DOHH2 (cell line): ENCODE results near the gene HOXD10.

Experiments
- H3F3A ChIP-seq: fragments of 200-600 bp; sonication (generic), shearing (Covaris generic); 2 replicates; pipeline ENCODE4 v1.6.0; 2016; ENCODE audit warnings: antibody characterized with exemption, mild to moderate bottlenecking; ENCODE audit not compliant: control insufficient read depth, insufficient read depth
- H3K27ac ChIP-seq: fragments of 200-600 bp; sonication (generic); 2 replicates; pipeline ENCODE4 v1.5.1; 2014; ENCODE audit warnings: low read depth, mild to moderate bottlenecking, low read length, moderate library complexity
- H3K27me3 ChIP-seq: fragments of 200-600 bp; sonication (generic); 2 replicates; pipeline ENCODE4 v1.6.1; 2014; ENCODE audit warnings: mild to moderate bottlenecking, low read length, mixed read lengths; ENCODE audit not compliant: control insufficient read depth
- H3K36me3 ChIP-seq: fragments of 200-600 bp; sonication (generic); 2 replicates; pipeline ENCODE4 v1.6.1; 2014; ENCODE audit warnings: mild to moderate bottlenecking, low read length, moderate library complexity, mixed read lengths; ENCODE audit not compliant: control insufficient read depth
- H3K4me1 ChIP-seq: fragments of 200-600 bp; sonication (generic); 2 replicates; pipeline ENCODE4 v1.6.1; 2014; ENCODE audit warnings: mild to moderate bottlenecking, low read length, mixed read lengths; ENCODE audit not compliant: control insufficient read depth
- H3K4me2 ChIP-seq: fragments of 200-600 bp; sonication (generic); 2 replicates; pipeline ENCODE4 v1.6.0; 2014; ENCODE audit warnings: mild to moderate bottlenecking, low read length, moderate library complexity
- H3K4me3 ChIP-seq: fragments of 200-600 bp; sonication (generic); 2 replicates; pipeline ENCODE4 v1.5.1; 2014; ENCODE audit warnings: mild to moderate bottlenecking, low read length, mixed read lengths
- H3K79me2 ChIP-seq: fragments of 200-600 bp; sonication (generic); 2 replicates; pipeline ENCODE4 v1.6.1; 2014; ENCODE audit warnings: mild to moderate bottlenecking, low read length, mixed read lengths; ENCODE audit not compliant: control insufficient read depth
- H3K9me2 ChIP-seq: fragments of 200-600 bp; sonication (generic); replicated peaks from 2 replicates; pipeline ENCODE4 v1.6.1; 2014; ENCODE audit warnings: mild to moderate bottlenecking, low read length, mixed read lengths; ENCODE audit not compliant: control insufficient read depth
- H3K9me3 ChIP-seq: fragments of 200-600 bp; sonication (generic); 2 replicates; pipeline ENCODE4 v1.6.1; 2014; ENCODE audit warnings: antibody characterized with exemption, low read length, mixed read lengths; ENCODE audit not compliant: control insufficient read depth, insufficient read depth
- H4K20me1 ChIP-seq: fragments of 200-600 bp; sonication (generic); 2 replicates; pipeline ENCODE4 v1.6.0; 2014; ENCODE audit warnings: low read depth, mild to moderate bottlenecking, antibody characterized with exemption, low read length, moderate library complexity; ENCODE audit not compliant: control insufficient read depth, insufficient read depth
- EZH2phosphoT487 ChIP-seq: fragments of 200-600 bp; sonication (generic); IDR thresholded peaks from 2 replicates; pipeline ENCODE4 v1.6.1; 2017; ENCODE audit warnings: borderline replicate concordance, mild to moderate bottlenecking, antibody characterized with exemption, low read length, moderate library complexity, mixed read lengths
- TF ChIP-seq, protein P1 (sequence below): fragments of 200-600 bp; sonication (generic); IDR thresholded peaks from one replicate; pipeline ENCODE4 v1.5.1; 2014; ENCODE audit warnings: antibody characterized with exemption, mild to moderate bottlenecking, low read depth, low read length; ENCODE audit not compliant: poor library complexity, severe bottlenecking

The HOXD10 gene

DNA sequence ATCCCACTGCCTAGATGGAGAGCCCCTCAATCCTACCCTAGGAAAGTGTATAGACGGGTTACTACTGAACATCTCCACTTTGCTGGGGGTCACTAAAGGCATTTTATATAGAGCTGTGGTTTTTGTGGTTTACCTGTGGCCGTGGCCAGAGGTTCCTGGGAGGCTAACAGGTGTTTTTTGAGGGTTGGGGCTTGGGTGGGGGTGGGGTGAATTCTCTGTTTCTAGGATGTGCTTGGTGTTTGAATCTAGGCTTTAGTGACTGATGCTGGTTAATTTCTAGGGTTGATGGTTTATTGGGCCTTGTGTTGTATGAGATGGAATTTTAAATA lies 20.6 kb downstream of the HOXD10 start:
- peaks cover 8% of the 10 kb centered on the region; the same call in 1 of the 2 replicates for H3K27me3 ChIP-seq
- no peaks in the 10 kb centered on the region for H3K9me2 ChIP-seq
- H3K4me1 ChIP-seq, result peaks cover 3% of the 10 kb centered on the region; the same call in 1 of the 2 replicates
- no peaks in the 10 kb centered on the region for H3K9me3 ChIP-seq
- no peak overlapping the region for H3K27ac ChIP-seq
- no peaks in the 10 kb centered on the region for H3K79me2 ChIP-seq
- H4K20me1 ChIP-seq, result no peaks in the 10 kb centered on the region
- no peak overlapping the region for H3K4me3 ChIP-seq
- H3F3A ChIP-seq, result no peaks in the 10 kb centered on the region
- no peak overlapping the region for H3K4me2 ChIP-seq
- H3K36me3 ChIP-seq, result no peaks in the 10 kb centered on the region
- TF ChIP-seq, protein P1, sequence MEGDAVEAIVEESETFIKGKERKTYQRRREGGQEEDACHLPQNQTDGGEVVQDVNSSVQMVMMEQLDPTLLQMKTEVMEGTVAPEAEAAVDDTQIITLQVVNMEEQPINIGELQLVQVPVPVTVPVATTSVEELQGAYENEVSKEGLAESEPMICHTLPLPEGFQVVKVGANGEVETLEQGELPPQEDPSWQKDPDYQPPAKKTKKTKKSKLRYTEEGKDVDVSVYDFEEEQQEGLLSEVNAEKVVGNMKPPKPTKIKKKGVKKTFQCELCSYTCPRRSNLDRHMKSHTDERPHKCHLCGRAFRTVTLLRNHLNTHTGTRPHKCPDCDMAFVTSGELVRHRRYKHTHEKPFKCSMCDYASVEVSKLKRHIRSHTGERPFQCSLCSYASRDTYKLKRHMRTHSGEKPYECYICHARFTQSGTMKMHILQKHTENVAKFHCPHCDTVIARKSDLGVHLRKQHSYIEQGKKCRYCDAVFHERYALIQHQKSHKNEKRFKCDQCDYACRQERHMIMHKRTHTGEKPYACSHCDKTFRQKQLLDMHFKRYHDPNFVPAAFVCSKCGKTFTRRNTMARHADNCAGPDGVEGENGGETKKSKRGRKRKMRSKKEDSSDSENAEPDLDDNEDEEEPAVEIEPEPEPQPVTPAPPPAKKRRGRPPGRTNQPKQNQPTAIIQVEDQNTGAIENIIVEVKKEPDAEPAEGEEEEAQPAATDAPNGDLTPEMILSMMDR, result no peak
- no peak for TF ChIP-seq EZH2phosphoT487

- no peaks in the 10 kb centered on the region for H3K9me3 ChIP-seq
- no peaks in the 10 kb centered on the region for H3K9me2 ChIP-seq
- peaks cover 3% of the 10 kb centered on the region; the same call in 1 of the 2 replicates for H3K4me1 ChIP-seq
- H3F3A ChIP-seq, result no peaks in the 10 kb centered on the region
- no peaks in the 10 kb centered on the region for H4K20me1 ChIP-seq
- no peaks in the 10 kb centered on the region for H3K36me3 ChIP-seq
- H3K4me2 ChIP-seq, result no peak overlapping the region
- no peaks in the 10 kb centered on the region for H3K79me2 ChIP-seq
- H3K27ac ChIP-seq, result no peak overlapping the region
- H3K27me3 ChIP-seq, result peaks cover 8% of the 10 kb centered on the region; the same call in 1 of the 2 replicates
- TF ChIP-seq, protein P1, result no peak
- no peak for TF ChIP-seq EZH2phosphoT487
- H3K4me3 ChIP-seq, result no peak overlapping the region
Measured at GRCh38 chr2:176137906-176138305, 21.3 kb downstream of the HOXD10 start.

GRCh38 chr2:176138526-176138922 lies 21.9 kb downstream of the HOXD10 start:
- Histone ChIP-seq H3K27ac (no peak overlapping the region), H3K79me2 (no peaks in the 10 kb centered on the region), H3K4me2 (no peak overlapping the region), H3K9me2 (no peaks in the 10 kb centered on the region), H4K20me1 (no peaks in the 10 kb centered on the region), H3K4me1 (peaks cover 3% of the 10 kb centered on the region; the same call in 1 of the 2 replicates), H3K9me3 (no peaks in the 10 kb centered on the region), H3K36me3 (no peaks in the 10 kb centered on the region), H3K27me3 (peaks cover 8% of the 10 kb centered on the region; the same call in 1 of the 2 replicates), H3F3A (no peaks in the 10 kb centered on the region), H3K4me3 (no peak overlapping the region)
- TF ChIP-seq, protein P1, result no peak
- TF ChIP-seq EZH2phosphoT487, result no peak
